22Rv1 (cell line): ENCODE results near the gene COL1A1.

Experiments used
- H3K27ac ChIP-seq: fragments of 450-650 bp; 2 replicates; pipeline ENCODE4 v1.5.1; 2017
- CTCF ChIP-seq: fragments of 450-650 bp; IDR thresholded peaks from 2 replicates; pipeline ENCODE4 v1.5.1; 2017; ENCODE audit warnings: mild to moderate bottlenecking
- ZFX ChIP-seq: fragments of 450-650 bp; IDR thresholded peaks from 2 replicates; pipeline ENCODE4 v1.6.1; 2017; ENCODE audit warnings: antibody characterized with exemption, borderline replicate concordance

The COL1A1 gene

GRCh38 chr17:50141026-50141744, 60.2 kb downstream of the COL1A1 start:
- no peak overlapping the region for H3K27ac ChIP-seq
- no peak for TF ChIP-seq ZFX
- TF ChIP-seq CTCF, result no peak

GRCh38 chr17:50139950-50140885, 61.2 kb downstream of the COL1A1 start:
- no peak overlapping the region for H3K27ac ChIP-seq
- TF ChIP-seq ZFX, result no peak
- peak; percentile 95 for TF ChIP-seq CTCF

- no peak for TF ChIP-seq CTCF
- TF ChIP-seq ZFX, result no peak
- H3K27ac ChIP-seq, result no peak overlapping the region
Measured at GRCh38 chr17:50139185-50139783, 62.1 kb downstream of the COL1A1 start.

GRCh38 chr17:50137042-50137441, 64.4 kb downstream of the COL1A1 start:
- TF ChIP-seq ZFX, result no peak
- no peak overlapping the region for H3K27ac ChIP-seq

- no peak overlapping the region for H3K27ac ChIP-seq
- TF ChIP-seq ZFX, result no peak
- TF ChIP-seq CTCF, result no peak
Measured at GRCh38 chr17:50136096-50136687, 65.2 kb downstream of the COL1A1 start.

- no peak overlapping the region for H3K27ac ChIP-seq
- no peak for TF ChIP-seq CTCF
- no peak for TF ChIP-seq ZFX
Measured at GRCh38 chr17:50135316-50136095, 65.9 kb downstream of the COL1A1 start.
